Subcutaneous adipose tissue (tissue), 4 donors: ENCODE results near the gene IGDCC3. TPM values are rescaled to one million over a fixed set of nuclear protein-coding genes. Genes with fewer than 3 reads are reported as not detected.

ENCODE experiments used
- total RNA-seq, 4 donors: library from RNA; depleted of rRNA; stranded (reverse); fragments of >200 nt; gene quantifications; one replicate each; pipeline ENCODE4 v1.1.0, GENCODE V29; 2016
- TF ChIP-seq, protein P1 (sequence below): fragments of 450-650 bp; IDR thresholded peaks from one replicate; pipeline ENCODE4 v1.5.1; 2016; ENCODE audit warnings: low read depth, mild to moderate bottlenecking, control low read depth, antibody characterized with exemption, moderate library complexity

The IGDCC3 gene
- total RNA-seq, 4 donors from 2014 or later, result not detected

DNA sequence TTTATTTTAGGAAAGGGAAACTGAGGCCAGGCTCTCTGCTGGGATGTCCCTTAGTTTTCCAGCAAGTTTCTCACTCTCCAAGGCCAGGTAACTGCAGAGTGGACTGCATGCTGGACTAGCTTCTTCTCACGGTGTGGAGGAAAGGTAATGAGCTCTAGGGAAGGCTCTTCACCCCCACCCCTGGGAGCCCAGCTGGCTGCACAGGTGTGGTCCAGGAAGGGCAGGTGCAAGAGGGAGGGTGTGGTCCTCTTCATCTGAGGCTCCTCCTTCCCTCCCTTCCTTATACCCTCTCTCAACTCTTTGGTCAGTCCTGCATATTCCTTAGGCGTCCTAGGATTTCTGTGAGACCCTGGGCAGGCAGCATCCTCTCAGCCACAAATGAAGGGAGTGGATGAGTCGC, 39.4 kb downstream of the IGDCC3 start:
- TF ChIP-seq, protein P1, sequence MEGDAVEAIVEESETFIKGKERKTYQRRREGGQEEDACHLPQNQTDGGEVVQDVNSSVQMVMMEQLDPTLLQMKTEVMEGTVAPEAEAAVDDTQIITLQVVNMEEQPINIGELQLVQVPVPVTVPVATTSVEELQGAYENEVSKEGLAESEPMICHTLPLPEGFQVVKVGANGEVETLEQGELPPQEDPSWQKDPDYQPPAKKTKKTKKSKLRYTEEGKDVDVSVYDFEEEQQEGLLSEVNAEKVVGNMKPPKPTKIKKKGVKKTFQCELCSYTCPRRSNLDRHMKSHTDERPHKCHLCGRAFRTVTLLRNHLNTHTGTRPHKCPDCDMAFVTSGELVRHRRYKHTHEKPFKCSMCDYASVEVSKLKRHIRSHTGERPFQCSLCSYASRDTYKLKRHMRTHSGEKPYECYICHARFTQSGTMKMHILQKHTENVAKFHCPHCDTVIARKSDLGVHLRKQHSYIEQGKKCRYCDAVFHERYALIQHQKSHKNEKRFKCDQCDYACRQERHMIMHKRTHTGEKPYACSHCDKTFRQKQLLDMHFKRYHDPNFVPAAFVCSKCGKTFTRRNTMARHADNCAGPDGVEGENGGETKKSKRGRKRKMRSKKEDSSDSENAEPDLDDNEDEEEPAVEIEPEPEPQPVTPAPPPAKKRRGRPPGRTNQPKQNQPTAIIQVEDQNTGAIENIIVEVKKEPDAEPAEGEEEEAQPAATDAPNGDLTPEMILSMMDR, result no peak

GRCh38 chr15:65337436-65338070, 40.2 kb downstream of the IGDCC3 start:
- TF ChIP-seq, protein P1, result no peak

- TF ChIP-seq, protein P1, result no peak
Measured at GRCh38 chr15:65336493-65337435, 41.0 kb downstream of the IGDCC3 start.

DNA sequence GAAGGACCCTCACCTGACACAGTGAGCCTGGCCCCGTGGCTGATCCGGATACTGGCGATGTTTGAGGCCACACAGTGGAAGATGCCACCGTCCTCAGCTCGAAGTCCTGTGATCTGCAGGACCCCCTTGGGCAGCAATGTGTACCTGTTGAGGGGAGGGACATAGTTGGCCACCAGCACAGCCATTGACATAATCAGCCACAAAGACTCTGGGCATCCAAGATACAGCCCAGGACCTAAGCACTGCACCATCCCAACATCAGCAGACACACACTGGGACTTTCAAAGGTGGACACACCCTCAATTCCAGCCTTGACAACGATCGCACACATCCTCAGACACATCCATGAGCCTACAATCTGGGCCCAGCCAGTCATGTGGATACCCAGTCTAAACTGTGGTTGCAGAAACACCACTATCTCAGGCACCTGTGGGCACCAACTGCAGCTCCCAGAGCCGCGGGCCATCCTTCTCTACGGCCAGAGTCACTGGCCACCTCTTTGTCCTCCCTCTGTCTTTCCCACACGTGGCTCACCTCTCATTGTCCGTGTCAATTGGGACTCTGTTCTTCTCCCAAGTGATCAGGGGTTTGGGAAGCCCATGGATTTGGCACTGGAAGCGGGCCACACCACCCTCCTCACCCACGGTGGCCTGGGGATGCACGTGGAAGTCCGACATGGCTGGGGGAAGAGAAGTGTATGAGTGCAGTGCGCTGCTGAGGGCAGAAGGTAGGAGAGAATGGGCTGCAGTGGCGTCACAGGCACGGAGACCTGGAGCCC, 42.3 kb downstream of the IGDCC3 start:
- TF ChIP-seq, protein P1, result no peak

GRCh38 chr15:65334586-65335231, 43.1 kb downstream of the IGDCC3 start:
- TF ChIP-seq, protein P1, result no peak

- TF ChIP-seq, protein P1, result no peak
Measured at GRCh38 chr15:65333856-65334255, 43.9 kb downstream of the IGDCC3 start.
